NCI-H1048 (cell line): ENCODE measurements around the gene GAN.

ENCODE experiments used
- DNase-seq: peaks from one replicate; lab custom pipeline; 2025; lab: John Stamatoyannopoulos, UW

The GAN gene

DNA sequence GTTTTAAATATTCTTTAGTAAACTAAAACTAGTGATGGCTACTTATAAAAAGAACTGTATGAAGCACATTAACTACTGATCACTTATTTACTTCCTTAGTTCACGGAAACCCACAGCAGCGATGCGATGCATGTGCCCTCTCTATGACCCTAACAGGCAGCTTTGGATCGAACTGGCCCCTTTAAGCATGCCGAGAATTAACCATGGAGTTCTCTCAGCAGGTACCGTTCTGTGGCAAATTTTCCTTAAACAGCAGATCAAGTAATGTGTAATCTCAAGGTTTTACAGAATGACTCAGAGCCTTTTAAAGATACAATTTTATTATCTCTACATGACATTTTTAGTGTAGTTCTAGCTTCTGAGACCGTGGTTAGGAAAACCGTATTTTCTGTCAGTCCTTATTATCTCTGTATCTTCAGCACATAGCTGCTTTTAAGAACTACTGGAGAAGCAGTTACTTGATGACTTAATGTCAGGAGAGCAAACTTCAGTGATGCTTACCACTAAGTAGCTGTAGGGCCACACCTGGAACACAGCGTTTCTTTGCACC is 43.0 kb downstream of the GAN start:
- DNase-seq = no peak

DNA sequence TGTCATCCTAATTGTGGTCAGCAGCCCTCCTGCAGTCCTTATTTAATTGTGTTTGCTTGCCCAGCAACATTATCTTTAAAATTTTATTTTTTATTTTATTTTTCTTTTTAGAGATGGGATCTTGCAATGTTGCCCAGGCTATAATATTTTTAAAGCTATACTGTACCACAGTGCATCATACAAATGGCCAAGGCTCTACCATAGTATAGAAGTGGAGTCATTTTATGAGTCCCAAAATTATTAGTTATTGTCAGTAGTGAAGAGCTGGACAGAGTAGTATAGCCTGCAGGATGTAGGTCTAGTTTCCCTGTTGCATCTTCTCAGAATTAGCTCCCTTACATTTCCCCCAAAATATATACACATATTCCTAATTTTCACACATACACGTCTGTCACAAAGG is 44.1 kb downstream of the GAN start:
- DNase-seq = no peak

DNA sequence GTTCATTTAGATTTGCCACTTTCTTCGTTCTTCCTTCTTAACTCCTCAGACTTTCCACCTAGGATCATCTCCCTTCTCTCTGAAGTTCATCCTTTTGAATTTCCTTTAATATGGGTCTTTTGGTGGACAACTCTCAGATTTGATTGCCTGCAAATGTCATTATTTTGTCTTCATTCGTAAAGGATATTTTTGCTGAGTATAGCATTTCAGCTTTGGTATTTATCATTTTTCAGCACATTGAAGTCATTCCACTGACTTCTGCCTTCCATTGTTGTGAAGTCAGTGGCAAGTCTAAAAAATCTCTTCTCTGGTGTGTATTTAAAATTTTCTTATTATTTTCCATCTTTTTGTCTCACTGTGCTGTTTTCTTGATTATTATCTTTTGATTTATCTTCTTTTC is 45.4 kb downstream of the GAN start:
- no peak for DNase-seq

DNA sequence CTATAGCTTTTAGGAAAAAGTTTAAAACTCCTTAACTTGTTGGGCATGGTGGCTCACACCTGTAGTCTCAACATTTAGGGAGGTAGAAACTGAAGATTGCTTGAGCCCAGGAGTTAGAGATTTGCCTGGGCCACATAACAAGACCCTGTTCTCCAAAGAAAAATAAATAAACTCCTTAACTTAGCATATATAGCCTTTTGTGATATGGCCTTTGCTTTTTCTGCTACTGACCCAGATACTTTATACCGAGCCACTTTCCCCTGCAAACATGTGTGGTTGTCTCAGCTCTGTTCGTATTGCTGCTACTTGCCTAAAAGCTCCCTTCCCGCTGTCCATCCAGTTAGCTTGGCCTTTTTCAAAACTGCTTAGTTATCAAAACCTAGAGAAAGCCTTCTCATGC is 51.0 kb downstream of the GAN start:
- no peak for DNase-seq

DNA sequence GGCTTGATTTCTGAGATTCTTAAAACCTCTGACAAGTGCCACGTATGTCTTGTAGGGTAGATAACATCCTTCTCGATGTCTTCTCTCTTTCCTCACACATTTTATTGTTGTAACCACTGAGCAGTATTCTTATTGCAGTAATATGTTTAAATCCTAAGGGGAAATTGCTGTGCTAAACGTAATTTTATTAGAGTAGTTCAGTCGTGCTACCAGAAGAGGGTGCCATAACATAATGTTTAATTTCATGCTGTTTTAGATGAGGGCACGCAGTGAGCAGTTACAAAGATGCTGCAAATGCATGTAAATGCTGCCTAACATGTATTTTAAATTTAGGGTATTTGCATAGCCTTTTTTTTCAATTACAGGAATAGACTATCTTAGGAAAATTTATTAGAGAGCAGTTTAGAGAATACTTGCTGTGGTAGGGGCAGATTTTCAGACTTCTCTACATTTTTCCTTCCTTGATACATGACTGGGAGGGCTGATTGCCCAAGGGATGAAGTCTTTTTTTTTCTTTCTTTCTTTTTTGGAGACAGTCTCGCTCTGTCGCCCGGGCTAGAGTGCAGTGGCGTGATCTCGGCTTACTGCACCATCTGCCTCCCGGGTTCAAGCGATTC is 51.7 kb downstream of the GAN start:
- DNase-seq = no peak

DNA sequence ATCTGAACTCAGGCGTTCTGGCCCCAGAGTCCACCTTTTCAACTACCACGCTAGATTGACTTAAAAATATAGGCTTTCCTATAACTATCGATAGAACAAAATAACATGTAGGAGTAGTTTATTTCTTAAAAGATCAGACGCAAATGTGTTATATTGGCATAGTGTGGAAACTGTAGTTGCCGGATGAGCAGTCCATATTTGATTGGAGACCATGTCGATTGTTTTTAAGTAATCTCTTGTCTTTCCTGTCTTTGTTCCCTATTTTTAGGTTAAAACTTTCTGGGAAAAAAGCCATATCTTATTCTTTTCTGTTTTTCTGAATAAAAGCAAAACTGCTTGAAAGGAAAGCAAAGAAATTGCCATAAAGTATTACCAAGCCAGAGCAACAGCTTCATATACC is 53.1 kb downstream of the GAN start:
- DNase-seq = no peak

DNA sequence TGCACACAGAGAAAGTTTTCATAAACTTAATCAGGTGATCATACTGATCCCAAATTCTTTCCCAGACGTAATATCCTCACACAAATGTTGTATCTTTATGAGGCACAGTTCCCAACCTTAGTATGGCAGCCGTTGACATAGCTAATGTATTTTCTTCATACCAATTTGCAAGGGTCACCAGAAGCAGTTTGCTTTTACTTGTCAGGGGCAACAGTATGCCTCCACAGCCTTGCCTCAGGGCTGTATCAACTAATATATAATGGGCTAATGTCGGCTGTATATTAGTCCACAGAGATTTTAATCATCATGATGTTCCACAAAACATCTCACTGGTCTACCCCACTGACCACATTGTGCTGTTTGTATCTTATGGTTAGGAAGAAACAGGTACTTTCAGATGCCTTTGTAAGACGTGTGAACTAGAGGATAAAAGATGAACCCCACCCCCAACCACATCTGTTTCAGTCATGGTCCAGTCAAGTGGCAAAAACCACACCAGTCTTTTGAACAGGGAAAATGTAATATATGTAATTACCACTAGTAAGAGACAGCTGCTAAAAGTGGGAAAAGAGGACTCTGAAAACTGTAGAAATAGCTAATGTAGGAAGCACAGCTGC is 55.2 kb downstream of the GAN start:
- DNase-seq = no peak

DNA sequence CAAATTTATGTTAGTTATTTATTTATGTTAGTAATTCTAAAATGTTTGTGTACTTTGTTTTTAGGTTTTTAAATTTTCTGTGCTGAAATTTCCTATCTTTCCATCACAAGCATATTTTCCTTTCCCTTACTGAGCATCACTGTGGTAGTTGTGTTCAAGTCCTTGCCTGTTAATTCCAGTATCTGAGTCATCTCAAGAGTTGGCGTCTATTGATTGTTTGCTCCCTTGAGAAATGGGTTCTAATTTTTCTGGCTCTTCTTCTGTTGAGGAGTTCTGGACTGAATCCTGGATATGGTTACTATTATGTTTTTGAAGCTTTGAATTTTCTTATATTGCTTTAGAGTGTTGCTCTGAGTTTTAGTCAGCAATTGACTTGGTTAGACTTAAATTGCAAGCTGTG is 56.3 kb downstream of the GAN start:
- no peak for DNase-seq

DNA sequence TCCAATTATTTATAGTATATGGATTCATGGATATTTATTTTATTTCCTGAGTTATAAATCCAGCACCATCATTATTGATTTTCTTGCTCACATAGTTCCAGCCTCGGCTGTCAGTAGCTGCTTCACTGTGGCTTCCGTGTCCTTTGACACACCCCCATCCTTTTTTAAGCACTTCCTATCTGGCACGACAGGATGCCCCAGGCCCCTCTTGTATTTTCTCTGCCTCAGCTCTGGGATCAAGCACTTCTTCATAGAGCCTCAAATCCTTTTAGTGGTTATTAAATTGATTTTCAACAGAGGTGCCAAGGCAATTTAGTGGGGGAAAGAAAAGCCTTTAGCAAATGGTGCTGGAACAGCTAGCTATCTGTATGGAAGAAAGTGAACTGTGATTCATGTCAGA is 59.8 kb downstream of the GAN start:
- no peak for DNase-seq

DNA sequence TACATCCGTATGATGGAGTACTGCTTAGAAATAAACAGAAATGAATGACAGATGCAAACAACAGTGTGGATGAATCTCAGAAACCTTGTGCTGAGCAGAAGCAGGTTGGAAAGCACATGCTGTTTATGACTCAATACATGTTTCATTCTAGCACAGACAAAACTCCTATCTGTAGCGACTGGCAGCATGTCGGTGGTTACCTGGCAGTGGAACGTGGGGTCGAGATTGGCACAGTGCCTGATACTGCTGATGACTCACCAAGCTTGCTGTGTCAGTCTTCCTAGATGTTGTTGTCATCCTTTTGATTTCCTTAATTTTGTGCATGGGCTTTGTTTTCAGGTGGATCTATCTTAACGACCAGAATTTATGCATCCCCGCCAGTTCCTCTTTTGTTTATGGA is 62.1 kb downstream of the GAN start:
- DNase-seq = no peak

DNA sequence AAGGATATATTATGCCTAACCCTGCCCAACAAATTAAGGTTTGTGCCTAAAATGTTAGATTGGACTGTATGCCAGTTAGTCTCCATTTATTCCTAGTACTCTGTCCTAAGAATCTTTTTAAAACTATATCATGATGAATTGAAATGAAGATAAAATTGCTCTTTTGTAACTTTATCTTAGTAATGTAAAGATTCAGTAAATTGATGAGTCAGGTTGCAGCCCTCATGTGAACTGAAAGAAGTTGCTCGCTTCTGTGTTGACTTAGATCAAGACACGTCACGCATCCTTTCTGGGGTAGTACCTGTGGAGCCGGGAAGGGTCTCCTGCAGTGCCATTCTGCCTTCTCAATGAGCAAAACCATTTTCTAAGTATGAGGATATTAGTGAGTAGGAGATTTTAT is 63.3 kb downstream of the GAN start:
- no peak for DNase-seq

DNA sequence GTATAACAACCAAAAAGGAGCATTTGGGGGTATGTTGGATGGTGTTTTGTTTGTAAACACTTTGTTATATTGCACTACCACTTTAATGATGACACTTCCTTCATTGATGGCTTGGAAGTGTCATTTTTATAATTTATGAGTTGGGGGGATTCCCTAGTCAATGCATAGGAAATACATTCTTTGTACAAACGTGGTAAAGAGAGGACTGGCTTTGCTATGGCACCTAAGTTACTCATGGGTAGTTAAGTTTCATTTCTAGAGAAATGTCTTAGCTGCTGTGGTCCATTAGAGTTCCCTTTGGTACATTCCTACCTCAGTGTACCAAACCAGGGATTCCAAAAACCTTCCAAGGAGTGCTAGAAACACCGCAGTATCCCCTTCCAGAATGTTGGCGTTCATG is 66.2 kb downstream of the GAN start:
- no peak for DNase-seq

DNA sequence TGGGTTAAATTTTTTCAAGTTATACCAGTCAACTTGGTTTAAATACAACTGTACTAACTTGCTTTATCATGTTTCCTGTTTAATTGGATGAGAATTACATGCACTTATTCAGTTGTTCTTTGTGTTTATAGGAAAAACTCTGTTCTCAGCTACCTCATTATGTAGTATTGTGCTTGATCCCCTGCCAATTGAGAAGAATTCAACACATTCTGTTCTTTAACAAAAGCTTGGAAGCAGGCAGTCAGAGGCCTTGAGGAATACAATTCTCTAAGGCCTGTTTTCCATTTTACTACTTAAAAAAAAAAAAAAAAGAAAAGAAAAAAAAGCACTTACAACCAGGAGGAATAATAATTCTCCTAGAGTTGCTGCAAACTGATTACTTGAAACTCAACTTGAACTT is 69.2 kb downstream of the GAN start:
- DNase-seq = no peak

DNA sequence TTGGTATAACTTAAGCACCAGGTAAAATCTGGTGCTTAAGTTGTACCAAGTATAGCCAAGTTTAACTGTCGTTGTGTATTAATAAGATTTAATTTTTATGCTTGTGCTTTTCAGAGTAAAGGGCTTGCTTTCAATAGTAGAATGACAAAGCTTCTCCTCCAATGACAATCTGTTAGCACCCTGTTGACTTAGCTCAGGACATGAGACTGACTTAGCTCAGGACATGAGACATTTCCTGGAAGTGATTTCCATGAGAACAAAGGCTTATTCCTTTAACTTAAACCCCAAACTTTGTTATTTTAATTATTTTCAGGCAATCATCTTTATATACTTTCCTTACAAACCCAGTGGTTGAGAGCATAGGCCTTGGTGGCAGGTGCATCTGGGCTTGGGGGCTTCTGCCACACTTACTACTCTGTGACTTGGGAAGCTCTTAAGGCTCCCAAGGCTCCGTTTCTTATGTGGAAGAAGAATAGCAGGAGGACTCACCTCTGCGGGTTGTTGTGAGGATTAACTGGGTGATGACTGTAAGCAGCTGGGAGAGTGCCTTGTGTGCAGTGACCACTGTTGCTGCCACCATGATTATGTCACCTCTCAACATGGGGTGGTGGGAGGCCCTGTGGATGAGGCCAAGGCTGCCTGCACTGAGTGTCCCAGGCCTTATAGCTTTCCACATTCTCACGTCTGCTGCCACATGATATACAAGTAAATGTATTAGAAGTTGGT is 70.4 kb downstream of the GAN start:
- no peak for DNase-seq

DNA sequence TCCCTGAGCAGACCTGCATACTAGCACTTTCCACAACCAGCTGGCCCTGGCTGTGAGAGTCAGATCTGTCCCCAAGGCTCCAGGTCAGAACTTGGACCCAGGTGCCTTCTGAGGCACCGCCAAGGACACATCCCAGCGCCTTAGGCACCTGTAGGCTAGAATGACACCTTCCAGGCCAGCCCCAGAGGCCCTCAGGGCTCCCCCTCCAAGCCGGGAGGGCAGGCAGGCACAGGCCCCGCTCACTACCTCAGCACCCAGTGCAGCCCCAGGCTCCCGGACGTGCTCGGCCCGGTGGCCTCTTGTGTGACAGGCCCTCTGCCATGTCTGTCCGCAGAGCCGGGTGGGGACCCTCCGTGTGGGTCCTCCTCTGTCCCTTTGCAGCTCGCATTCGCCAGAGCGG is 73.6 kb downstream of the GAN start:
- no peak for DNase-seq

DNA sequence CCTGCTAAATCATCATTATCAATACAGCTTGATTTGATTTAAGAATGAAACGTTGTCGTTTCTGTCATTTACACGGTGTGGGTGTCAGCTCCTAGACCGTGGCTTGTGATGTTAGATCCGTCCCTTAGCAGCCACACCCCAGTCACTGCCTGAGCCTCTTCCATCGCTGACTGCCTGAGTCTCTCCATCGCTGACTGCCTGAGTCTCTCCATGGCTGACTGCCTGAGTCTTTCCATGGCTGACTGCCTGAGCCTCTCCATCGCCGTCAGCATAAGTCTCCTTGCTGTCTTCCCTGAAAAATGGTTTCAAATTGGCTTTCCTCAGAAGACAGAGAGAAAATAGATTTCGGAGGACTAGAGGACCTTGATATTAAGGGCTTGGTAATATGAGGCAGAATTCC is 76.1 kb downstream of the GAN start:
- no peak for DNase-seq

DNA sequence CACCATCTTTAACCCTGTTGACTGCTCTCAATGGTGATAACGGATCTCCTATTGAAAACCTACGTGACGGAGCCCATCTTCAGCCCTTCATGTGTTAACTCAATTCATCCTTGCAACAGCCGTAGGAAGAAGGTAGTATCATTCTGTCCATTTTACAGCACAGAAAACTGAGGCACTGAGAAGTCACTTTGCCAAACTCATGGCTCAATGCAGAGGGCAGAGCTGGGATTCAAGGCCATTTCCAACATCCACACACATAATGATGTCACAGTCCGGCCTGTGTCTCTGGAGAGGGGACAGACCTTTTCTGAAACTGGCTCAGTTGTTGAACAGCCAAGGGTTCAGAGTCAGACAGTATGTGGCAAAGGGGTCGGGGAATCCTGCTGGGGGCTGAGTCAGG is 77.2 kb downstream of the GAN start:
- DNase-seq = no peak

DNA sequence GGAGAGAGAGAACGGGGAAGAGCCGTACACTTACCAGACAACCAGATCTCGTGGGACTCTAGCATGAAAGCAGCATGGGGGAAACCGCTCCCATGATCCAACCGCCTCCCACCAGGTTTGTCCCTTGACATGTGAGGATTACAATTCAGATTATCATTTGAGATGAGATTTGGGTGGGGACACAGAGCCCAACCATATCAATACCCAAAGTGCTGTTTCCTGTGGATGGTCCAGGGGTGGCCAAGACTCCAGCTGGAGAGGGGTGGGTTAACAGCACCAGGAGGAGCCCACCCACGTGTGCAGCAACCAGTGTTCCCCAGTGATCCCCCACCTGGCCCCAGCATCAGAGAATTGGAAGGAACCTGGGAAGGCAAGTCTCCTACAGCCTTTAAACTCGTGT is 79.7 kb downstream of the GAN start:
- no peak for DNase-seq

DNA sequence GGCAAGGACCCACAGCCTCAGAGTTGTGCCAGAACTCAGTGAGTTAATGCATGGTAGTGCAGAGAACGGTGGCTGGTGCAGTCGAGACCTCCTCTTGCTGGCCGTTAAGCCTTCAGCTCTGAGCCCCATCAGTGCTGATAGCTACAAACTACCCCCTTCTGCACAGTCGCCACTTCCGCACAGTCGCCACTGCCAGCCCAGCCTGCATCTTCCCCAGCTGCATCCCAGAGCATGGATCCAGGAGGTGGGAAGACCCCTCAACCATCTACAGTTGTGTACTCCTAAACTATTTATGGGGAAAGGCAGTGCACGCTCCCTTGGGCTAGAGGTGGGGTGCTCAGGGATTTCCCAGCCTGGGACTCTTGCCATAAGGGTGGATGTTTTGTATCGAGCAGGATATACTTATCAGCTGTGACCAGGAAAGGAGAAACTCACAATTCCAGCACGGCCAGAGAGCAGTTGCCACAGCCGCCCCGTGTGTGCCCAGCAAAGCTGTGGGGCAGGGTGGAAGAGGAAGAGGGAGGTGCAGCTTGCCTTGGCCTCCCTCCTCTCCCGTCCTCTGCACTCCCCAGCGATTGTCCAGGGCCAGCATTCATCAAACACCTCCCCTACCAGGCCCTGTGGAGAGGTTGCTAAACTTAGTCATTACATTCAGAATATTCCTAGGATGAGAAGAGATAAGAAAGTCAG is 80.3 kb downstream of the GAN start:
- DNase-seq = no peak

DNA sequence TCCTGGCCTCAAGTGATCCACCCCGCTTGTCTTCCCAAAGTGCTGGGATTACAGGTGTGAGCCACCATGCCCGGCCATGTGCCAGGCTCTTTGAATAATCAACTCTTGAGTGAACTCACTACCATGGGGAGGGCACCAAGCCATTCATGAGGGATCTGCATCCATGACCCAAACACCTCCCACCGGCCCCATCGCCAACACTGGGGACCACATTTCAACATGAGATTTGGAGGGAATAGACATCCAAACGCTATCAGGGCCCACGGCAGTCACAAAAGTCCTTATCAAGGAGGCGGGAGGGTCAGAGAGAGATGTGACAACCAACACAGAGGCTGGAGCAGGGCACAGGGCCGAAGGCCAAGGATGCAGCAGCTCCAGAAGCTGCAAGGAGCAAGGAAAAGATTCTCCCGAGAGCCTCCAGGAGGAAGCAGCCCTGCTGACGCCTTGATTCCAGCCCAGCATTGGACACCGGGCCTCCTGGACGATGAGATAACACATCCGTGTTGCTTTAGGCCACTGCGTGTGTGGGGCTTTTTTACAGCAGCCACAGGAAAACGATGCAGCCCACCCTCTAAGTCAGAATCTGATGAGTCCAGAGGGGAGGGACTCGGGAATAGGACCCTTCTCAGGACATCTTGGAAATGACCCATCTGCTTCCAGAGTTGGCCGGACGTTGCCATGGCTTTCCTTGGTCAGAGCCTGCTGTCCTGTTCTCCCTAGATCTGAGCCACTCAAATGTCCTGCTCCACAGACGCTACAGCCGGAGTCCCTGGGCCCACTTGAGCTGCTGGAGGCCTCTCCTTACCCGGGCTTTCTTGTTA is 82.5 kb downstream of the GAN start:
- DNase-seq = no peak

DNA sequence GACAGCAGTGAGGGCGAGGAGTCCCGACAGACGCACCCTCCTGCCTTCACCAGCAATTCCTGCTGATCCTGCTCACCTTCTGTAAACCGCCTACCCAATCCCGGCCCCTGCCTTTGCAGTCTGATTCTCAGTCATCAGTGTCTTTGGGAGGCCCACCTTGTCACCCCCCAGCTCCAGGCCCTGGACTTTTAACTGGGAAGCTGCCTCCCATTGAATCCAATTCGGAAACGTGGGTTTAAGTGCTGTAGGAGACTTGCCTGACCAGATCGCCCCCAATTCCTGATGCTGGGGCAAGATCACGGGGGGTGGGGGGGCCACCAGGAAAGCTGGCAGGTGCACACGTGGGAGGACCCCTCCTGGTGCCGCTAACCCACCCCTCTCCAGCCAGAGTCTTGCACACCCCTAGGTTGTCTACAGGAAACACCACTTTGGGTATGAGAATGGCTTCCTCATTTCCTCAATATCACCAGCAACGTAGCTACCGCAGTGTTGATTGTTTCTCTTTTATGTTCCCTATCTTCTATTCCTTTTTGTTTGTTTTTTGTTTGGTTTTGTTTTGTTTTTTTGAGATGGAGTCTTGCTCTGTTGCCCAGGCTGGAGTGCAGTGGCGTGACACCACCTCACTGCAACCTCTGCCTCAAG is 83.2 kb downstream of the GAN start:
- no peak for DNase-seq

DNA sequence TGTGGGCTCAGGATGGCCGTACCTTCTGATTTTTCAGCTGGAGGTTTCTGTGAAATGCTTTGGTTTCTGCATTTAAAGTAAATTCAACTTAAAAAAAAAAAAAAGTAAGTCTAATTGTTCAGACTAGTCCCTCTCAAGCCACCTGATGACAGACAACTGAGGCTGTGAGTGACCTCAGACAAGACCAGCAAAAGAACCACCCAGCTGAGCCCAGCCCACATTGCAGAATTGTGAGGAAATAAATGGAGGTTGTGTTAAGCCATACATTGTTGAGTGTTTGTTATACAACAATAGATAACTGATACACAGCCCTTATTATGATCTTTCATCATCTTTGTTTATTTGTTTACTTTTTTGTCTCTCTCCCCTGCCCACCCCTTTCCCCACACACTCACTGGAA is 85.1 kb downstream of the GAN start:
- no peak for DNase-seq
